Measurements from ENCODE around the gene HS2ST1.
"Not testable (repeated sequence)": the region's sequence is repeated elsewhere in the genome, so short reads cannot be mapped to it uniquely, and the experiment has no call there.

Gene HS2ST1

GRCh38 chr1:86914601-86914997, at the start of gene HS2ST1:
TSS of gene HS2ST1 (plus strand) at chr1:86914635.
- DNase-seq (ENCODE audit: low read depth, low spot score), result no peak

GRCh38 chr1:86865973-86866637, 48.3 kb upstream of the HS2ST1 start:
- DNase-seq (ENCODE audit: low read depth, low spot score), result no peak

- peak; percentile 13 for DNase-seq (ENCODE audit: low read depth, low spot score)
These were observed 47.8 kb upstream of the HS2ST1 start for GRCh38 chr1:86866665-86867064.

GRCh38 chr1:86867278-86867677, 47.2 kb upstream of the HS2ST1 start:
- DNase-seq (ENCODE audit: low read depth, low spot score), result not testable (repeated sequence)

GRCh38 chr1:86868477-86868876, 46.0 kb upstream of the HS2ST1 start:
- no peak for DNase-seq (ENCODE audit: low read depth, low spot score)

GRCh38 chr1:86871001-86871400, 43.4 kb upstream of the HS2ST1 start:
- DNase-seq (ENCODE audit: low read depth, low spot score), result no peak

- no peak for DNase-seq (ENCODE audit: low read depth, low spot score)
These were observed 42.3 kb upstream of the HS2ST1 start for GRCh38 chr1:86872086-86872485.

- DNase-seq (ENCODE audit: low read depth, low spot score), result no peak
These were observed 38.7 kb upstream of the HS2ST1 start for GRCh38 chr1:86875722-86876121.

GRCh38 chr1:86887479-86888162, 26.8 kb upstream of the HS2ST1 start:
- no peak for DNase-seq (ENCODE audit: low read depth, low spot score)

- DNase-seq (ENCODE audit: low read depth, low spot score), result no peak
These were observed 26.1 kb upstream of the HS2ST1 start for GRCh38 chr1:86888327-86888726.

- not testable (repeated sequence) for DNase-seq (ENCODE audit: low read depth, low spot score)
These were observed 15.0 kb upstream of the HS2ST1 start for GRCh38 chr1:86899401-86899800.

GRCh38 chr1:86905875-86906274, 8.6 kb upstream of the HS2ST1 start:
- no peak for DNase-seq (ENCODE audit: low read depth, low spot score)

- DNase-seq (ENCODE audit: low read depth, low spot score), result no peak
These were observed 8.0 kb upstream of the HS2ST1 start for GRCh38 chr1:86906419-86906818.

GRCh38 chr1:86912281-86912900, 2.0 kb upstream of the HS2ST1 start:
- DNase-seq (ENCODE audit: low read depth, low spot score), result peak; percentile 12

GRCh38 chr1:86913399-86913895, 988 bp upstream of the HS2ST1 start:
- DNase-seq (ENCODE audit: low read depth, low spot score), result peak; percentile 51

GRCh38 chr1:86913896-86914600, 387 bp upstream of the HS2ST1 start, which contains the start of gene SELENOF:
TSS of gene SELENOF (minus strand) at chr1:86914126. CDS start at chr1:86914111, 15 bp downstream.
- peak; percentile 100 for DNase-seq (ENCODE audit: low read depth, low spot score)

- DNase-seq (ENCODE audit: low read depth, low spot score), result peak; percentile 75
These were observed 732 bp downstream of the HS2ST1 start for GRCh38 chr1:86914998-86915736.

GRCh38 chr1:86915737-86916235, 1.4 kb downstream of the HS2ST1 start:
- DNase-seq (ENCODE audit: low read depth, low spot score), result no peak

- no peak for DNase-seq (ENCODE audit: low read depth, low spot score)
These were observed 2.3 kb downstream of the HS2ST1 start for GRCh38 chr1:86916752-86917151.

- no peak for DNase-seq (ENCODE audit: low read depth, low spot score)
These were observed 8.0 kb downstream of the HS2ST1 start for GRCh38 chr1:86922445-86922844.

Data from astrocyte of the hippocampus (primary cell).